HEK293 (cell line): ENCODE data around the gene IBA57.
A peak's percentile ranks its signal among the peaks of the same experiment; 100 is the strongest.

Experiments used
- CTCF ChIA-PET: fragments of 350-600 bp; formaldehyde crosslinking; extraction: SDS; loops from one replicate; lab custom pipeline; 2021; ENCODE audit warnings: antibody characterized with exemption; lab: Yijun Ruan, JAX
- POLR2A ChIA-PET: fragments of 300-600 bp; formaldehyde crosslinking; extraction: SDS; loops from one replicate; lab custom pipeline; 2020; ENCODE audit warnings: antibody characterized with exemption, inconsistent platforms; lab: Yijun Ruan, JAX
- H3K27ac ChIP-seq: fragments of 200-500 bp; sonication (Bioruptor generic); 2 replicates; pipeline ENCODE4 v1.5.1; 2014; ENCODE audit warnings: low read depth, low read length, control low read depth, inconsistent platforms; ENCODE audit errors: extremely low read depth
- H3K36me3 ChIP-seq, 2 experiments: fragments of 200-500 bp in 1 of 2; sonication (Bioruptor generic) in 1 of 2; 1 replicate in 1 of 2; 2 replicates in 1 of 2; pipeline ENCODE4 v1.5.1; 2014 to 2017; ENCODE audit warnings: inconsistent platforms in 2 of 2, low read length in 2 of 2; ENCODE audit not compliant: control insufficient read depth in 2 of 2, insufficient read depth in 1 of 2
- H3K4me1 ChIP-seq: fragments of 200-500 bp; sonication (Bioruptor generic); 2 replicates; pipeline ENCODE4 v1.5.1; 2014; ENCODE audit warnings: mild to moderate bottlenecking, low read length, inconsistent platforms; ENCODE audit not compliant: control insufficient read depth, insufficient read depth
- H3K4me3 ChIP-seq: 2 replicates; pipeline ENCODE4 v1.5.1; 2011; ENCODE audit warnings: low read depth, mild to moderate bottlenecking, control low read depth, low read length, moderate library complexity
- H3K9me3 ChIP-seq: fragments of 200-500 bp; sonication (Bioruptor generic); 2 replicates; pipeline ENCODE4 v1.5.1; 2014; ENCODE audit warnings: low read depth, low read length, inconsistent platforms; ENCODE audit not compliant: control insufficient read depth, insufficient read depth
- GLIS1 ChIP-seq: fragments of 450-650 bp; formaldehyde crosslinking; IDR thresholded peaks from 2 replicates; pipeline ENCODE4 v1.5.1; 2016; ENCODE audit warnings: missing biosample characterization, missing genetic modification characterization
- SP2 ChIP-seq: fragments of 450-650 bp; formaldehyde crosslinking; IDR thresholded peaks from 2 replicates; pipeline ENCODE4 v1.5.1; 2016; ENCODE audit warnings: missing biosample characterization, missing genetic modification characterization
- ZFHX2 ChIP-seq: fragments of 450-650 bp; formaldehyde crosslinking; conservative IDR thresholded peaks from 2 replicates; pipeline ENCODE4 v1.5.1; 2016; ENCODE audit warnings: missing biosample characterization, missing genetic modification characterization
- ZNF169 ChIP-seq: fragments of 450-650 bp; formaldehyde crosslinking; IDR thresholded peaks from 2 replicates; pipeline ENCODE4 v1.5.1; 2016; ENCODE audit warnings: missing biosample characterization, missing genetic modification characterization
- ZNF184 ChIP-seq: fragments of 450-650 bp; IDR thresholded peaks from 2 replicates; pipeline ENCODE4 v1.5.1; 2018; ENCODE audit warnings: missing biosample characterization, mild to moderate bottlenecking, missing genetic modification characterization
- ZNF311 ChIP-seq: fragments of 450-650 bp; formaldehyde crosslinking; IDR thresholded peaks from 2 replicates; pipeline ENCODE4 v1.5.1; 2017; ENCODE audit warnings: missing biosample characterization, missing genetic modification characterization, borderline replicate concordance
- ZNF341 ChIP-seq: fragments of 450-650 bp; formaldehyde crosslinking; IDR thresholded peaks from 2 replicates; pipeline ENCODE4; 2016; ENCODE audit warnings: low read depth, missing biosample characterization, missing genetic modification characterization
- ZNF501 ChIP-seq: fragments of 450-650 bp; formaldehyde crosslinking; IDR thresholded peaks from 2 replicates; pipeline ENCODE4 v1.5.1; 2016; ENCODE audit warnings: missing biosample characterization, missing genetic modification characterization
- ZNF530 ChIP-seq: fragments of 450-650 bp; formaldehyde crosslinking; IDR thresholded peaks from 2 replicates; pipeline ENCODE4 v1.5.1; 2016; ENCODE audit warnings: low read depth, missing biosample characterization, missing genetic modification characterization
- ZNF658 ChIP-seq: fragments of 450-650 bp; formaldehyde crosslinking; IDR thresholded peaks from 2 replicates; pipeline ENCODE4; 2016; ENCODE audit warnings: missing biosample characterization, missing genetic modification characterization
- ZNF776 ChIP-seq: fragments of 450-650 bp; formaldehyde crosslinking; IDR thresholded peaks from 2 replicates; pipeline ENCODE4 v1.5.0; 2017; ENCODE audit warnings: missing biosample characterization, missing genetic modification characterization, borderline replicate concordance
- ZSCAN30 ChIP-seq: fragments of 450-650 bp; IDR thresholded peaks from 2 replicates; pipeline ENCODE4 v1.5.1; 2018; ENCODE audit warnings: missing biosample characterization, mild to moderate bottlenecking, missing genetic modification characterization, moderate library complexity
- TF ChIP-seq, protein P1 (sequence below): fragments of 450-650 bp; formaldehyde crosslinking; IDR thresholded peaks from 2 replicates; pipeline ENCODE4 v1.5.1; 2016; ENCODE audit warnings: missing biosample characterization, missing genetic modification characterization
- TF ChIP-seq, protein P2 (sequence below): fragments of 450-650 bp; formaldehyde crosslinking; IDR thresholded peaks from 2 replicates; pipeline ENCODE4 v1.5.1; 2016; ENCODE audit warnings: missing biosample characterization, missing genetic modification characterization
- TF ChIP-seq, protein P3 (sequence below): fragments of 450-650 bp; formaldehyde crosslinking; IDR thresholded peaks from 2 replicates; pipeline ENCODE4 v1.5.1; 2017; ENCODE audit warnings: missing biosample characterization, missing genetic modification characterization
- TF ChIP-seq, protein P4 (sequence below): fragments of 450-650 bp; formaldehyde crosslinking; IDR thresholded peaks from 2 replicates; pipeline ENCODE4 v1.5.1; 2016; ENCODE audit warnings: missing biosample characterization, missing genetic modification characterization

Gene IBA57

DNA sequence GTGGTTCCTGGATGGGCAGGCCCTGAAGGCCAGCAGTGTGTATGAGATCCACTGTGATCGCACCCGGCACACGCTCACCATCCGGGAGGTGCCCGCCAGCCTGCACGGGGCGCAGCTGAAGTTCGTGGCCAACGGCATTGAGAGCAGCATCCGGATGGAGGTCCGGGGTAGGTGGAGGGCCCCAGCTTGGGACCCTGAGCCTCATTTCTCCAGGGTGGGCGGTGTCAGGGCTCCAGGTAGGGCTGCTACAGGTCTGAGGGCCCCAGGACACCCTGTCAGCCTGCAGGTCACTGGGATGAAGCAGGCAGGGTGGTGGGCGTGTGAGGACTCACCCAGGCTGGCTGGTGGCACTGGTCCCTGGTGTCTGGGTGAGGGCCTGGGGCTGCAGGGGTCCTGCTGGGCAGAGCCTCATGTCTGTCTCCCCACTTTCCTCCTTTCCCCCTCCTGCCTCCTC lies 50.1 kb downstream of the IBA57 start (continued):
- TF ChIP-seq, protein P1, sequence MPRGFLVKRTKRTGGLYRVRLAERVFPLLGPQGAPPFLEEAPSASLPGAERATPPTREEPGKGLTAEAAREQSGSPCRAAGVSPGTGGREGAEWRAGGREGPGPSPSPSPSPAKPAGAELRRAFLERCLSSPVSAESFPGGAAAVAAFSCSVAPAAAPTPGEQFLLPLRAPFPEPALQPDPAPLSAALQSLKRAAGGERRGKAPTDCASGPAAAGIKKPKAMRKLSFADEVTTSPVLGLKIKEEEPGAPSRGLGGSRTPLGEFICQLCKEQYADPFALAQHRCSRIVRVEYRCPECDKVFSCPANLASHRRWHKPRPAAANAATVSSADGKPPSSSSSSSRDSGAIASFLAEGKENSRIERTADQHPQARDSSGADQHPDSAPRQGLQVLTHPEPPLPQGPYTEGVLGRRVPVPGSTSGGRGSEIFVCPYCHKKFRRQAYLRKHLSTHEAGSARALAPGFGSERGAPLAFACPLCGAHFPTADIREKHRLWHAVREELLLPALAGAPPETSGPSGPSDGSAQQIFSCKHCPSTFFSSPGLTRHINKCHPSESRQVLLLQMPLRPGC: no peak
- TF ChIP-seq, protein P2, sequence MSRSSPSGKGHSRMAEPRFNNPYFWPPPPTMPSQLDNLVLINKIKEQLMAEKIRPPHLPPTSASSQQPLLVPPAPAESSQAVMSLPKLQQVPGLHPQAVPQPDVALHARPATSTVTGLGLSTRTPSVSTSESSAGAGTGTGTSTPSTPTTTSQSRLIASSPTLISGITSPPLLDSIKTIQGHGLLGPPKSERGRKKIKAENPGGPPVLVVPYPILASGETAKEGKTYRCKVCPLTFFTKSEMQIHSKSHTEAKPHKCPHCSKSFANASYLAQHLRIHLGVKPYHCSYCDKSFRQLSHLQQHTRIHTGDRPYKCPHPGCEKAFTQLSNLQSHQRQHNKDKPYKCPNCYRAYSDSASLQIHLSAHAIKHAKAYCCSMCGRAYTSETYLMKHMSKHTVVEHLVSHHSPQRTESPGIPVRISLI: no peak
- TF ChIP-seq, all 188 proteins: peak for 0

DNA sequence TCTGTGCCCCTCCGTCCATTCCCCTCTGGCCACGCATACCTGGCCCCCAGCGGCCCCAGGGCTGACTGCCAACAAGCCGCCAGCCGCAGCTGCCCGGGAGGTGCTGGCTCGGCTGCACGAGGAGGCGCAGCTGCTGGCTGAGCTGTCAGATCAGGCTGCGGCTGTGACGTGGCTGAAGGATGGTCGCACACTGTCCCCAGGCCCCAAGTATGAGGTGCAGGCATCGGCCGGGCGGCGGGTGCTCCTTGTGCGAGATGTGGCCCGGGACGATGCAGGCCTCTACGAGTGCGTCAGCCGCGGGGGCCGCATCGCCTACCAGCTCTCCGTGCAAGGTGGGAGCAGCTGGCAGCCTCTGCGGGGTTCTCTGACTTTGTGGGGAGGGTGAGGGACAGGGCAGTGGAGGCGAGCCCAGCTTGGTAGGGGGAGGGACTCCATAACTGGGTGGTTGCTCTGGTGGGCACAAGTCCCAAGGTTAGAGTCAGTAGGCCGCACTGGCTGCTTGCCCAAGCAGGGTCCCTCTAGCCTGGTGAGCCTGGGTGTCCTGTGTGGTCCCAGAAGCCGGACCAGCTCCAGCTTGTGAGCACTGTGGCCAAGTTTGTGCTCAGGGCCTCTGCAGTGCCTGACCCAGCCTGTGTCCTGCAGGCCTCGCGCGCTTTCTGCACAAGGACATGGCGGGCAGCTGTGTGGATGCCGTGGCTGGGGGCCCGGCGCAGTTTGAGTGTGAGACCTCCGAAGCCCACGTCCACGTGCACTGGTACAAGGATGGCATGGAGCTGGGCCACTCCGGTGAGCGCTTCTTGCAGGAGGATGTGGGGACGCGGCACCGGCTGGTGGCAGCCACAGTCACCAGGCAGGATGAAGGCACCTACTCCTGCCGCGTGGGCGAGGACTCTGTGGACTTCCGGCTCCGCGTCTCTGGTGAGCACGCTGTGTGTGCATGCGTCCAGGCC lies 51.0 kb downstream of the IBA57 start:
- Histone ChIP-seq H3K27ac (no peak overlapping the region), H3K4me3 (no peak overlapping the region), H3K36me3 (peaks cover 3 to 22% of the 10 kb centered on the region in 2 experiments; a peak in 2 of 3 replicates), H3K4me1 (no peaks in the 10 kb centered on the region; the same call in 1 of the 2 replicates)
- CTCF ChIA-PET: interaction anchor here (0.8 kb wide), 1 partner anchor 10 kb away, joined by 4 read pairs; no protein-coding TSS in a partner anchor
- TF ChIP-seq ZNF311 (no peak), ZNF776 (tag by site-specific recombination) (no peak), ZNF501 (tag by site-specific recombination) (no peak), GLIS1 (0 out of 2 replicates have a peak, but pooled peaks have one; percentile 24), ZNF341 (tag by site-specific recombination) (peak; percentile 0; the same call in 1 of the 2 replicates), ZFHX2 (tag by site-specific recombination) (0 out of 2 replicates have a peak, but pooled peaks have one; percentile 7), ZNF658 (tag by site-specific recombination) (no peak), ZNF530 (no peak), ZNF169 (tag by site-specific recombination) (no peak), SP2 (tag by site-specific recombination) (no peak), ZNF184 (tag by site-specific recombination) (no peak), ZSCAN30 (tag by site-specific recombination) (no peak)
- TF ChIP-seq, protein P3, sequence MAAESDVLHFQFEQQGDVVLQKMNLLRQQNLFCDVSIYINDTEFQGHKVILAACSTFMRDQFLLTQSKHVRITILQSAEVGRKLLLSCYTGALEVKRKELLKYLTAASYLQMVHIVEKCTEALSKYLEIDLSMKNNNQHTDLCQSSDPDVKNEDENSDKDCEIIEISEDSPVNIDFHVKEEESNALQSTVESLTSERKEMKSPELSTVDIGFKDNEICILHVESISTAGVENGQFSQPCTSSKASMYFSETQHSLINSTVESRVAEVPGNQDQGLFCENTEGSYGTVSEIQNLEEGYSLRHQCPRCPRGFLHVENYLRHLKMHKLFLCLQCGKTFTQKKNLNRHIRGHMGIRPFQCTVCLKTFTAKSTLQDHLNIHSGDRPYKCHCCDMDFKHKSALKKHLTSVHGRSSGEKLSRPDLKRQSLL (tag by site-specific recombination): no peak
- TF ChIP-seq, protein P4, sequence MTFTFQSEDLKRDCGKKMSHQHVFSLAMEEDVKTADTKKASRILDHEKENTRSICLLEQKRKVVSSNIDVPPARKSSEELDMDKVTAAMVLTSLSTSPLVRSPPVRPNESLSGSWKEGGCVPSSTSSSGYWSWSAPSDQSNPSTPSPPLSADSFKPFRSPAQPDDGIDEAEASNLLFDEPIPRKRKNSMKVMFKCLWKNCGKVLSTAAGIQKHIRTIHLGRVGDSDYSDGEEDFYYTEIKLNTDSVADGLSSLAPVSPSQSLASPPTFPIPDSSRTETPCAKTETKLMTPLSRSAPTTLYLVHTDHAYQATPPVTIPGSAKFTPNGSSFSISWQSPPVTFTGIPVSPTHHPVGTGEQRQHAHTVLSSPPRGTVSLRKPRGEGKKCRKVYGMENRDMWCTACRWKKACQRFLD (tag by site-specific recombination): no peak
- TF ChIP-seq, all 188 proteins: peak for 3
- POLR2A ChIA-PET: no interaction called here
- H3K9me3 ChIP-seq: no peaks in the 10 kb centered on the region
